Endothelial cell of umbilical vein (primary cell): ENCODE results near the gene DIPK1A. TPM values are rescaled to one million over a fixed set of nuclear protein-coding genes. Genes with fewer than 3 reads are reported as not detected.

Experiments used
- BruUV-seq: library from RNA; stranded (reverse); fragments of 400-500 nt; replicated peaks from 2 replicates; lab custom pipeline; 2021; lab: Mats Ljungman, UMichigan
- CTCF ChIA-PET: fragments of 300-600, 350-600 bp; sonication (Branson Sonifier 250); formaldehyde crosslinking; loops from one replicate; lab custom pipeline; 2021; ENCODE audit warnings: antibody characterized with exemption, inconsistent platforms; lab: Charles Lee
- POLR2A ChIA-PET: fragments of 300-600, 350-600 bp; sonication (Branson Sonifier 250); formaldehyde crosslinking; loops from one replicate; lab custom pipeline; 2021; ENCODE audit warnings: antibody characterized with exemption, inconsistent platforms; lab: Charles Lee
- DNase-seq: peaks from one replicate; pipeline ENCODE4 v3.0.0-alpha.2; 2011; ENCODE audit warnings: low read depth, low spot score
- FAIRE-seq: peaks from 2 replicates; lab custom pipeline; 2011; peaks lifted over from hg19 to GRCh38; lab: Jason Lieb, UNC
- H2AFZ ChIP-seq: 2 replicates; pipeline ENCODE4 v1.6.0; 2012; ENCODE audit warnings: low read depth, low read length, control low read depth, inconsistent platforms
- H3K27ac ChIP-seq: 2 replicates; pipeline ENCODE4 v1.5.1; 2011; ENCODE audit warnings: low read depth, mild to moderate bottlenecking, control low read depth, low read length, moderate library complexity; ENCODE audit not compliant: insufficient read depth
- H3K27me3 ChIP-seq, 2 experiments: 2 replicates each; pipeline versions ENCODE4 v1.6.0 to v1.6.1; 2011; ENCODE audit warnings: low read length in 2 of 2, mixed read lengths in 1 of 2; ENCODE audit not compliant: control insufficient read depth in 2 of 2, insufficient read depth in 2 of 2
- H3K36me3 ChIP-seq, 2 experiments: 2 replicates in 1 of 2; 3 replicates in 1 of 2; pipeline ENCODE4 v1.5.1; 2011; ENCODE audit warnings: low read length in 2 of 2, mild to moderate bottlenecking in 1 of 2, moderate library complexity in 1 of 2; ENCODE audit not compliant: control insufficient read depth in 2 of 2, insufficient read depth in 2 of 2; ENCODE audit errors: extremely low read depth in 1 of 2
- H3K4me1 ChIP-seq: 3 replicates; pipeline ENCODE4 v1.5.1; 2011; ENCODE audit warnings: mild to moderate bottlenecking, low read length; ENCODE audit not compliant: control insufficient read depth, insufficient read depth; ENCODE audit errors: extremely low read depth
- H3K4me2 ChIP-seq: 2 replicates; pipeline ENCODE4 v1.6.1; 2011; ENCODE audit warnings: low read length, control low read depth, mixed read lengths; ENCODE audit not compliant: insufficient read depth
- H3K4me3 ChIP-seq, 3 experiments: fragments of 200-600 bp in 1 of 3; sonication (generic), shearing (Covaris generic) in 1 of 3; replicated peaks in 1 of 3; 2 replicates each; pipeline ENCODE4 v1.5.1; 2011 to 2016; ENCODE audit warnings: control low read depth in 3 of 3, low read length in 3 of 3, mild to moderate bottlenecking in 2 of 3, inconsistent platforms in 1 of 3, low read depth in 1 of 3, moderate library complexity in 1 of 3; ENCODE audit not compliant: insufficient read depth in 1 of 3
- H3K79me2 ChIP-seq: 2 replicates; pipeline ENCODE4 v1.6.0; 2012; ENCODE audit warnings: low read length, inconsistent platforms; ENCODE audit not compliant: control insufficient read depth, insufficient read depth
- H3K9ac ChIP-seq: replicated peaks from 2 replicates; pipeline ENCODE3; 2011; ENCODE audit warnings: low read length, control low read depth; ENCODE audit not compliant: insufficient read depth; ENCODE audit errors: extremely low read depth
- H3K9me1 ChIP-seq: replicated peaks from 3 replicates; pipeline ENCODE4 v1.6.0; 2011; ENCODE audit warnings: mild to moderate bottlenecking, low read length; ENCODE audit not compliant: control insufficient read depth, insufficient read depth; ENCODE audit errors: extremely low read depth
- H3K9me3 ChIP-seq: replicated peaks from 2 replicates; pipeline ENCODE4 v1.5.1; 2012; ENCODE audit warnings: low read length, inconsistent platforms; ENCODE audit not compliant: control insufficient read depth, insufficient read depth
- H4K20me1 ChIP-seq: replicated peaks from 2 replicates; pipeline ENCODE3; 2011; ENCODE audit warnings: mild to moderate bottlenecking, low read length; ENCODE audit not compliant: control insufficient read depth, insufficient read depth; ENCODE audit errors: extremely low read depth
- CTCF ChIP-seq, 2 donors: IDR thresholded peaks; 1 replicate in 1 of 2; 2 replicates in 1 of 2; pipeline ENCODE4 v1.5.1; 2011; ENCODE audit warnings: low read length in 2 of 2, mild to moderate bottlenecking in 2 of 2, moderate library complexity in 2 of 2, control low read depth in 1 of 2, inconsistent platforms in 1 of 2, low read depth in 1 of 2; ENCODE audit not compliant: insufficient read depth in 1 of 2; ENCODE audit errors: extremely low read depth in 1 of 2
- EZH2 ChIP-seq: IDR thresholded peaks from 2 replicates; pipeline ENCODE4 v1.6.1; 2012; ENCODE audit warnings: borderline replicate concordance, low read depth, mild to moderate bottlenecking, moderate library complexity, low read length, inconsistent platforms; ENCODE audit not compliant: severe bottlenecking
- FOS ChIP-seq: IDR thresholded peaks from 2 replicates; pipeline ENCODE4 v1.6.1; 2011; ENCODE audit warnings: mild to moderate bottlenecking, low read length, moderate library complexity, borderline replicate concordance; ENCODE audit not compliant: insufficient read depth
- GATA2 ChIP-seq: IDR thresholded peaks from 2 replicates; pipeline ENCODE4 v1.7.0; 2011; ENCODE audit warnings: low read depth, mild to moderate bottlenecking, moderate library complexity, mixed read lengths, low read length; ENCODE audit not compliant: insufficient read length, insufficient read depth
- JUN ChIP-seq: IDR thresholded peaks from 2 replicates; pipeline ENCODE4 v1.6.1; 2011; ENCODE audit warnings: borderline replicate concordance, low read depth; ENCODE audit not compliant: insufficient read length, insufficient read depth
- MAX ChIP-seq: IDR thresholded peaks from 2 replicates; pipeline ENCODE4 v1.6.1; 2011; ENCODE audit not compliant: insufficient read depth, insufficient read length
- MYC ChIP-seq: IDR thresholded peaks from one replicate; pipeline ENCODE4 v1.6.1; 2011; ENCODE audit warnings: mild to moderate bottlenecking, low read depth, low read length
- POLR2A ChIP-seq: IDR thresholded peaks from 2 replicates; pipeline ENCODE4 v1.6.1; 2012; ENCODE audit warnings: low read depth, mild to moderate bottlenecking, control low read depth, low read length
- POLR2AphosphoS5 ChIP-seq: IDR thresholded peaks from 2 replicates; pipeline ENCODE4 v1.6.1; 2012; ENCODE audit warnings: low read depth, mild to moderate bottlenecking, control low read depth, low read length, moderate library complexity; ENCODE audit not compliant: insufficient read depth
- dilution Hi-C: fragments of 300-500 bp; cut with MboI; formaldehyde crosslinking; loops from one replicate; pipeline ENCODE4 v1.15.0; 2019; ENCODE audit warnings: low sequenced_read_pairs; ENCODE audit not compliant: extremely low pct_ligation_motif_present
- intact Hi-C: fragments of 100-400 bp; cut with micrococcal nuclease; formaldehyde crosslinking; loops from one replicate; pipeline ENCODE4 v1.10.0; 2022
- polyA plus RNA-seq, 4 experiments: library from polyadenylated mRNA; depleted of rRNA in 3 of 4; stranded (reverse) in 3 of 4; unstranded in 1 of 4; fragments of >200 nt; gene quantifications; 2 replicates each; pipeline versions ENCODE4 v1.2.1 to v1.2.3, GENCODE V29; 2011 to 2012; ENCODE audit warnings: missing spikeins in 1 of 4
- total RNA-seq: library from RNA; stranded (reverse); gene quantifications from 2 replicates; pipeline ENCODE4 v1.2.3, GENCODE V29; 2021

Gene DIPK1A
- total and polyA plus RNA-seq, 2 donors (not counting 3 experiments of a cell fraction or from before 2014, with no cell fraction given) = 0.25 to 0.93 TPM

- Histone ChIP-seq H3K4me1 (no peaks in the 10 kb centered on the region), H3K36me3 (no peaks in the 10 kb centered on the region), H2AFZ (no peak overlapping the region), H3K9me3 (no peaks in the 10 kb centered on the region), H3K9me1 (no peaks in the 10 kb centered on the region), H4K20me1 (no peaks in the 10 kb centered on the region), H3K79me2 (no peaks in the 10 kb centered on the region), H3K27me3 (peaks cover 17 to 21% of the 10 kb centered on the region in 2 experiments), H3K4me3 (no peak overlapping the region), H3K9ac (no peak overlapping the region), H3K4me2 (no peak overlapping the region), H3K27ac (no peak overlapping the region)
- no peak for TF ChIP-seq FOS
- TF ChIP-seq MAX = no peak
- TF ChIP-seq MYC = no peak
- TF ChIP-seq JUN = no peak
- no peak for TF ChIP-seq POLR2AphosphoS5
- TF ChIP-seq CTCF (IDR thresholded peaks at IDR 0.05; ENCODE audit: extremely low read depth in 1 of 2, insufficient read depth in 1 of 2, low read depth in 1 of 2, low read length in 2 of 2) = no peak
- no peak for TF ChIP-seq GATA2
- TF ChIP-seq POLR2A = no peak
- TF ChIP-seq EZH2 = no peak
- dilution Hi-C loops (no loop called here), intact Hi-C loops (no loop called here)
- ChIA-PET CTCF (interaction anchor here (1.5 kb wide), 1 partner anchor 19 kb away, joined by 3 read pairs; no protein-coding TSS in a partner anchor), POLR2A (no interaction called here)
- BruUV-seq = no TSS peak
- FAIRE-seq (no peak), DNase-seq (no peak)
Measured at GRCh38 chr1:92953491-92953890, 7.8 kb downstream of the DIPK1A start.
